Measurements from ENCODE around the gene DYNC1I1. TPM values are rescaled to one million over a fixed set of nuclear protein-coding genes. Genes with fewer than 3 reads are reported as not detected.

Gene DYNC1I1
- total and polyA plus RNA-seq, 2 of the 4 experiments (the other 2 are of a cell fraction), result under 0.01 to 0.15 TPM

- H3K9me1 ChIP-seq (ENCODE audit: insufficient read depth, low read length), result no peaks in the 10 kb centered on the region
- WGBS, 2 experiments (ENCODE audit: extremely low coverage in 2 of 2, insufficient read length in 1 of 2), result no CpG with 5 or more reads among the region's 2 CpGs
- H3K4me2 ChIP-seq (ENCODE audit: low read depth, low read length), result no peak overlapping the region
- H2AFZ ChIP-seq (replicated peaks; ENCODE audit: low read length, poor library complexity), result no peak overlapping the region
- H3K4me1 ChIP-seq (ENCODE audit: control insufficient read depth, insufficient read depth, low read length), result no peaks in the 10 kb centered on the region
- DNase-seq, result no peak
- H2BK20ac ChIP-seq (ENCODE audit: low read depth, low read length), result no peak overlapping the region
- no peaks in the 10 kb centered on the region for H3K79me1 ChIP-seq (ENCODE audit: low read depth in 1 of 2, low read length in 2 of 2)
- H3K4ac ChIP-seq (ENCODE audit: low read depth, low read length), result no peak overlapping the region
- H2AK9ac ChIP-seq (replicated peaks; ENCODE audit: low read depth, low read length, poor library complexity), result no peak overlapping the region
- H3K14ac ChIP-seq (replicated peaks; ENCODE audit: low read depth, low read length), result no peak overlapping the region
- no peak overlapping the region for H2BK15ac ChIP-seq (ENCODE audit: low read depth, low read length)
- no peak overlapping the region for H3K4me3 ChIP-seq (ENCODE audit: insufficient read depth, low read depth, low read length)
- H3K23ac ChIP-seq (ENCODE audit: low read depth, low read length), result no peak overlapping the region
- no peak for TF ChIP-seq FOS (IDR thresholded peaks at IDR 0.05; ENCODE audit: low read depth, low read length)
- no peak for TF ChIP-seq USF2 (IDR thresholded peaks at IDR 0.05; ENCODE audit: low read depth, low read length)
- no peak for TF ChIP-seq CEBPB (IDR thresholded peaks at IDR 0.05; ENCODE audit: low read depth, low read length)
- no peak for TF ChIP-seq NFE2L2 (IDR thresholded peaks at IDR 0.05; ENCODE audit: low read depth, low read length)
- TF ChIP-seq MAZ (IDR thresholded peaks at IDR 0.05; ENCODE audit: borderline replicate concordance, low read depth, low read length), result no peak
- TF ChIP-seq CTCF (conservative IDR thresholded peaks at IDR 0.05; ENCODE audit: low read depth, low read length), result no peak
- TF ChIP-seq ELK1 (IDR thresholded peaks at IDR 0.05; ENCODE audit: borderline replicate concordance, low read depth, low read length), result no peak
- TF ChIP-seq SMC3 (IDR thresholded peaks at IDR 0.05; ENCODE audit: low read depth, low read length), result no peak
- TF ChIP-seq CHD1 (IDR thresholded peaks at IDR 0.05; ENCODE audit: low read depth, low read length), result no peak
- no peak for TF ChIP-seq RAD21 (IDR thresholded peaks at IDR 0.05; ENCODE audit: low read length)
- no peak for TF ChIP-seq RFX5 (IDR thresholded peaks at IDR 0.05; ENCODE audit: low read depth, low read length)
- TF ChIP-seq RCOR1 (IDR thresholded peaks at IDR 0.05; ENCODE audit: insufficient replicate concordance, low read length), result no peak
- TF ChIP-seq MAFK (IDR thresholded peaks at IDR 0.05; ENCODE audit: low read depth, low read length), result no peak
- no peak for TF ChIP-seq BHLHE40 (IDR thresholded peaks at IDR 0.05; ENCODE audit: low read depth, low read length)
- no peak for TF ChIP-seq POLR2A (IDR thresholded peaks at IDR 0.05; ENCODE audit: low read depth, low read length)
- H2BK5ac ChIP-seq (ENCODE audit: low read depth, low read length, poor library complexity, severe bottlenecking), result no peak overlapping the region
- H3K36me3 ChIP-seq (ENCODE audit: control insufficient read depth, insufficient read depth, low read length), result no peaks in the 10 kb centered on the region
- no peaks in the 10 kb centered on the region for H4K20me1 ChIP-seq (ENCODE audit: insufficient read depth, low read length)
- dilution Hi-C loops (cut with HindIII; ENCODE audit: low sequenced_read_pairs, unreplicated experiment) (no loop called here), in situ Hi-C loops (cut with MboI; ENCODE audit: low sequenced_read_pairs) (no loop called here), intact Hi-C loops (cut with micrococcal nuclease) (no loop called here)
- H4K8ac ChIP-seq (ENCODE audit: low read depth in 2 of 2, low read length in 2 of 2), result no peak overlapping the region
- no peak overlapping the region for H4K91ac ChIP-seq (ENCODE audit: insufficient read depth, low read depth, low read length)
- no peak overlapping the region for H3K27ac ChIP-seq (ENCODE audit: insufficient read depth, low read length)
- no peak overlapping the region for H4K5ac ChIP-seq (ENCODE audit: low read depth, low read length)
- no peak overlapping the region for H2BK120ac ChIP-seq (ENCODE audit: low read depth, low read length)
- CTCF ChIA-PET, result no interaction called here
- BruUV-seq (replicated peaks), result no TSS peak
- no peaks in the 10 kb centered on the region for H3K9me3 ChIP-seq (ENCODE audit: control insufficient read depth, insufficient read depth, low read length)
- no peak overlapping the region for H3K56ac ChIP-seq (ENCODE audit: extremely low read depth, insufficient read depth, low read length)
- H3K18ac ChIP-seq (ENCODE audit: low read depth, low read length), result no peak overlapping the region
- no peaks in the 10 kb centered on the region for H3K27me3 ChIP-seq (ENCODE audit: control insufficient read depth, insufficient read depth, low read length)
- no peak overlapping the region for H2AK5ac ChIP-seq (ENCODE audit: low read depth, low read length)
- POLR2A ChIA-PET (ENCODE audit: unreplicated experiment), result no interaction called here
- no peak overlapping the region for H3K9ac ChIP-seq (ENCODE audit: low read depth, low read length)
- ATAC-seq (ENCODE audit: low read depth), result no peak
Measured at GRCh38 chr7:95993380-95993779, 221.0 kb downstream of the DYNC1I1 start.
